ENCODE results near the gene BMS1.
A peak's percentile ranks its signal among the peaks of the same experiment; 100 is the strongest.

BMS1 gene

GRCh38 chr10:42865716-42866114 is 83.1 kb downstream of the BMS1 start:
- Histone ChIP-seq H4K8ac (ENCODE audit: low read length) (no peak overlapping the region), H3K4ac (ENCODE audit: low read depth in 1 of 2, low read length in 2 of 2) (no peak overlapping the region), H4K91ac (ENCODE audit: low read length) (no peak overlapping the region), H3K36me3 (ENCODE audit: control insufficient read depth in 1 of 2, insufficient read depth in 2 of 2, low read depth in 1 of 2, low read length in 2 of 2) (no peaks in the 10 kb centered on the region), H3K79me1 (replicated peaks; ENCODE audit: low read length, poor library complexity, severe bottlenecking) (no peaks in the 10 kb centered on the region), H3K9me3 (ENCODE audit: control insufficient read depth, low read length) (no peaks in the 10 kb centered on the region), H2BK120ac (ENCODE audit: low read depth, low read length) (no peak overlapping the region), H3K4me1 (ENCODE audit: control insufficient read depth, insufficient read depth, low read depth, low read length) (peaks cover 9% of the 10 kb centered on the region), H3K27me3 (ENCODE audit: control insufficient read depth in 1 of 2, insufficient read depth in 1 of 2, low read length in 2 of 2) (peaks cover 29 to 43% of the 10 kb centered on the region in 2 experiments), H3K4me3 (ENCODE audit: insufficient read depth in 1 of 2, low read depth in 1 of 2, low read length in 2 of 2) (no peak overlapping the region), H2BK15ac (ENCODE audit: low read depth, poor library complexity, severe bottlenecking) (no peak overlapping the region), H3K4me2 (ENCODE audit: low read length, poor library complexity, severe bottlenecking) (no peak overlapping the region), H3K23ac (ENCODE audit: low read length in 2 of 2) (no peak overlapping the region), H3K14ac (ENCODE audit: low read length in 2 of 2) (no peak overlapping the region), H3K18ac (ENCODE audit: low read depth in 1 of 2, low read length in 2 of 2) (no peak overlapping the region), H3K9ac (ENCODE audit: low read length) (no peak overlapping the region), H2AK5ac (ENCODE audit: low read length, severe bottlenecking) (no peak overlapping the region), H2BK5ac (ENCODE audit: low read depth, low read length, poor library complexity, severe bottlenecking) (no peak overlapping the region), H2BK12ac (ENCODE audit: low read length in 2 of 2) (no peak overlapping the region), H3K27ac (ENCODE audit: low read length, poor library complexity, severe bottlenecking) (no peak overlapping the region), H2AFZ (ENCODE audit: low read depth, low read length) (no peak overlapping the region)
- DNase-seq: no peak
- WGBS: 85% methylated on average over 18 of the region's 18 CpGs

- no peak overlapping the region for H2BK5ac ChIP-seq (ENCODE audit: low read depth, low read length, poor library complexity, severe bottlenecking)
- H2BK12ac ChIP-seq (ENCODE audit: low read length in 2 of 2): no peak overlapping the region
- no peak overlapping the region for H3K23ac ChIP-seq (ENCODE audit: low read length in 2 of 2)
- peak overlapping the region in 1 of 2 experiments; percentile 70 for H3K4me3 ChIP-seq (ENCODE audit: insufficient read depth in 1 of 2, low read depth in 1 of 2, low read length in 2 of 2)
- WGBS: 37% methylated on average over 87 of the region's 87 CpGs
- peak; percentile 75 for DNase-seq
- no peak overlapping the region for H4K91ac ChIP-seq (ENCODE audit: low read length)
- H3K14ac ChIP-seq (ENCODE audit: low read length in 2 of 2): peak overlapping the region in 1 of 2 experiments; percentile 44
- H3K4ac ChIP-seq (ENCODE audit: low read depth in 1 of 2, low read length in 2 of 2): no peak overlapping the region
- H4K8ac ChIP-seq (ENCODE audit: low read length): peak overlapping the region; percentile 62
- H3K79me1 ChIP-seq (replicated peaks; ENCODE audit: low read length, poor library complexity, severe bottlenecking): no peaks in the 10 kb centered on the region
- no peak overlapping the region for H2AFZ ChIP-seq (ENCODE audit: low read depth, low read length)
- no peak overlapping the region for H3K27ac ChIP-seq (ENCODE audit: low read length, poor library complexity, severe bottlenecking)
- H3K27me3 ChIP-seq (ENCODE audit: control insufficient read depth in 1 of 2, insufficient read depth in 1 of 2, low read length in 2 of 2): peaks cover 24 to 37% of the 10 kb centered on the region in 2 experiments
- no peak overlapping the region for H3K4me2 ChIP-seq (ENCODE audit: low read length, poor library complexity, severe bottlenecking)
- no peaks in the 10 kb centered on the region for H3K36me3 ChIP-seq (ENCODE audit: control insufficient read depth in 1 of 2, insufficient read depth in 2 of 2, low read depth in 1 of 2, low read length in 2 of 2)
- H2AK5ac ChIP-seq (ENCODE audit: low read length, severe bottlenecking): no peak overlapping the region
- H3K9me3 ChIP-seq (ENCODE audit: control insufficient read depth, low read length): no peaks in the 10 kb centered on the region
- H3K4me1 ChIP-seq (ENCODE audit: control insufficient read depth, insufficient read depth, low read depth, low read length): peaks cover 9% of the 10 kb centered on the region
- no peak overlapping the region for H2BK15ac ChIP-seq (ENCODE audit: low read depth, poor library complexity, severe bottlenecking)
- peak overlapping the region; percentile 38 for H3K9ac ChIP-seq (ENCODE audit: low read length)
- no peak overlapping the region for H3K18ac ChIP-seq (ENCODE audit: low read depth in 1 of 2, low read length in 2 of 2)
- H2BK120ac ChIP-seq (ENCODE audit: low read depth, low read length): no peak overlapping the region
Observed at GRCh38 chr10:42866115-42866995, 83.8 kb downstream of the BMS1 start.

- H3K27ac ChIP-seq (ENCODE audit: low read length, poor library complexity, severe bottlenecking): no peak overlapping the region
- no peak for DNase-seq
- H3K27me3 ChIP-seq (ENCODE audit: control insufficient read depth in 1 of 2, insufficient read depth in 1 of 2, low read length in 2 of 2): peaks cover 20 to 30% of the 10 kb centered on the region in 2 experiments
- H2AFZ ChIP-seq (ENCODE audit: low read depth, low read length): no peak overlapping the region
- H2BK15ac ChIP-seq (ENCODE audit: low read depth, poor library complexity, severe bottlenecking): no peak overlapping the region
- peak overlapping the region in 1 of 2 experiments; percentile 6 for H3K4me3 ChIP-seq (ENCODE audit: insufficient read depth in 1 of 2, low read depth in 1 of 2, low read length in 2 of 2)
- no peak overlapping the region for H3K4me2 ChIP-seq (ENCODE audit: low read length, poor library complexity, severe bottlenecking)
- WGBS: 96% methylated on average over 9 of the region's 9 CpGs
- no peak overlapping the region for H2BK120ac ChIP-seq (ENCODE audit: low read depth, low read length)
- H3K9me3 ChIP-seq (ENCODE audit: control insufficient read depth, low read length): no peaks in the 10 kb centered on the region
- no peak overlapping the region for H4K91ac ChIP-seq (ENCODE audit: low read length)
- H3K9ac ChIP-seq (ENCODE audit: low read length): no peak overlapping the region
- no peak overlapping the region for H3K14ac ChIP-seq (ENCODE audit: low read length in 2 of 2)
- no peak overlapping the region for H2BK12ac ChIP-seq (ENCODE audit: low read length in 2 of 2)
- H3K18ac ChIP-seq (ENCODE audit: low read depth in 1 of 2, low read length in 2 of 2): no peak overlapping the region
- no peak overlapping the region for H3K4ac ChIP-seq (ENCODE audit: low read depth in 1 of 2, low read length in 2 of 2)
- H3K79me1 ChIP-seq (replicated peaks; ENCODE audit: low read length, poor library complexity, severe bottlenecking): no peaks in the 10 kb centered on the region
- no peak overlapping the region for H4K8ac ChIP-seq (ENCODE audit: low read length)
- no peak overlapping the region for H3K23ac ChIP-seq (ENCODE audit: low read length in 2 of 2)
- no peaks in the 10 kb centered on the region for H3K36me3 ChIP-seq (ENCODE audit: control insufficient read depth in 1 of 2, insufficient read depth in 2 of 2, low read depth in 1 of 2, low read length in 2 of 2)
- H2AK5ac ChIP-seq (ENCODE audit: low read length, severe bottlenecking): no peak overlapping the region
- peaks cover 9% of the 10 kb centered on the region for H3K4me1 ChIP-seq (ENCODE audit: control insufficient read depth, insufficient read depth, low read depth, low read length)
- H2BK5ac ChIP-seq (ENCODE audit: low read depth, low read length, poor library complexity, severe bottlenecking): no peak overlapping the region
Observed at GRCh38 chr10:42867571-42867970, 85.0 kb downstream of the BMS1 start.

- Histone ChIP-seq H4K91ac (ENCODE audit: low read length) (no peak overlapping the region), H3K18ac (ENCODE audit: low read depth in 1 of 2, low read length in 2 of 2) (no peak overlapping the region), H3K4me3 (ENCODE audit: insufficient read depth in 1 of 2, low read depth in 1 of 2, low read length in 2 of 2) (no peak overlapping the region), H3K23ac (ENCODE audit: low read length in 2 of 2) (no peak overlapping the region), H3K14ac (ENCODE audit: low read length in 2 of 2) (no peak overlapping the region), H2BK120ac (ENCODE audit: low read depth, low read length) (no peak overlapping the region), H3K27ac (ENCODE audit: low read length, poor library complexity, severe bottlenecking) (no peak overlapping the region), H3K4me2 (ENCODE audit: low read length, poor library complexity, severe bottlenecking) (no peak overlapping the region), H2AFZ (ENCODE audit: low read depth, low read length) (no peak overlapping the region), H2BK12ac (ENCODE audit: low read length in 2 of 2) (no peak overlapping the region), H4K8ac (ENCODE audit: low read length) (no peak overlapping the region), H3K4me1 (ENCODE audit: control insufficient read depth, insufficient read depth, low read depth, low read length) (peaks cover 9% of the 10 kb centered on the region), H3K36me3 (ENCODE audit: control insufficient read depth in 1 of 2, insufficient read depth in 2 of 2, low read depth in 1 of 2, low read length in 2 of 2) (no peaks in the 10 kb centered on the region), H3K4ac (ENCODE audit: low read depth in 1 of 2, low read length in 2 of 2) (no peak overlapping the region), H3K27me3 (ENCODE audit: control insufficient read depth in 1 of 2, insufficient read depth in 1 of 2, low read length in 2 of 2) (peaks cover 23 to 27% of the 10 kb centered on the region in 2 experiments), H3K79me1 (replicated peaks; ENCODE audit: low read length, poor library complexity, severe bottlenecking) (no peaks in the 10 kb centered on the region), H2BK5ac (ENCODE audit: low read depth, low read length, poor library complexity, severe bottlenecking) (no peak overlapping the region), H2AK5ac (ENCODE audit: low read length, severe bottlenecking) (no peak overlapping the region), H2BK15ac (ENCODE audit: low read depth, poor library complexity, severe bottlenecking) (no peak overlapping the region), H3K9me3 (ENCODE audit: control insufficient read depth, low read length) (no peaks in the 10 kb centered on the region), H3K9ac (ENCODE audit: low read length) (no peak overlapping the region)
- 90% methylated on average over 9 of the region's 9 CpGs for WGBS
- DNase-seq: no peak
Observed at GRCh38 chr10:42868530-42868929, 85.9 kb downstream of the BMS1 start.
